ENCODE data around the gene TRHDE.

The TRHDE gene

DNA sequence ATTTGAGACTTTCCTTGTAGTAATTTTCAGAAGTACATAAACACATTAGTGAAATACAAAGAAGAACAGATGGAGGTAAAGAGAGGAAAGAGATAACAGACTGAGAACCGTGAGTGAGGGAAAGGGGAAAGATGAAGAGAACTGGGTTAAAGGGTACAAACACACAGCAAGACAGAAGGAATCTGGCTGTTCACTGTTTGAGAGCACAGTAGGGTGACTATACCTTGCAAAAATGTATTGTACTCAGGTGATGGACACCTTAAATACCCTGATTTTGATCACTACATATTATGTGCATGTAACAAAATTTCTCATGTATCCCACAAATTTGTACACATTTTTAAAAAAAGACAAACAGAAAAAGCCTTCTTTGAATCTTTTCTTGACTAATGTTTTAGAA, 2.7 kb upstream of the TRHDE start:
- Mint-ChIP-seq H3K27me3 (peaks cover 48% of the 10 kb centered on the region), H3K4me1 (peaks cover 5% of the 10 kb centered on the region), H3K36me3 (peaks cover 4% of the 10 kb centered on the region), H3K27ac (no peak overlapping the region), H3K9me3 (no peaks in the 10 kb centered on the region), H3K4me3 (no peak overlapping the region)
- no peak for DNase-seq
- CTCF ChIA-PET, result no interaction called here

DNA sequence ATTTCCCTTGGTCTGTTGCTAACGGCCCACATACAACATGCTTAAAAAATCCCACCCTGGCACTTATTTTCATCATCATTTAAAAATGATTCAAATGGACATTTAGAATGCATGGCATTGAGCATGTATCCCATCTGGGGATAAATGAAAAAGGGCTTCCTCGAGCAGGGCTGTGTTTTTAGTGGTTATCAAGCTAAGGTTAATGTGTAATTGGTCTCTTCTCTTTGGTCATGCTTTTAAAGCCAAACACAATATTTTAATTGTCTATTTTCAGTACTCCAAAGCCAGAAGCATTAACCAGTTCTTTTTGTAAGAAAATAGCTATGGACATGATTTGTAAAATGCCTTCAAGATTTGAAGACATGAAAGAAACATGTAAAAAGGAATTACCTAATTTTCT, 1.9 kb upstream of the TRHDE start:
- no peak overlapping the region for H3K27ac Mint-ChIP-seq
- CTCF ChIA-PET, result no interaction called here
- H3K9me3 Mint-ChIP-seq, result no peaks in the 10 kb centered on the region
- H3K36me3 Mint-ChIP-seq, result peaks cover 4% of the 10 kb centered on the region
- DNase-seq, result no peak
- H3K4me1 Mint-ChIP-seq, result peaks cover 5% of the 10 kb centered on the region
- H3K4me3 Mint-ChIP-seq, result no peak overlapping the region
- peaks cover 56% of the 10 kb centered on the region for H3K27me3 Mint-ChIP-seq

- DNase-seq, result no peak
- Mint-ChIP-seq H3K9me3 (no peaks in the 10 kb centered on the region), H3K27ac (no peak overlapping the region), H3K27me3 (peaks cover 62% of the 10 kb centered on the region), H3K4me3 (no peak overlapping the region), H3K36me3 (peaks cover 4% of the 10 kb centered on the region), H3K4me1 (peaks cover 5% of the 10 kb centered on the region)
- CTCF ChIA-PET, result no interaction called here
Measured at GRCh38 chr12:72270961-72271360, 1.2 kb upstream of the TRHDE start.

- Mint-ChIP-seq H3K27ac (no peak overlapping the region), H3K27me3 (peaks cover 62% of the 10 kb centered on the region), H3K36me3 (peaks cover 4% of the 10 kb centered on the region), H3K9me3 (no peaks in the 10 kb centered on the region), H3K4me1 (peaks cover 5% of the 10 kb centered on the region), H3K4me3 (no peak overlapping the region)
- CTCF ChIA-PET, result interaction anchor here (1.0 kb wide), 1 partner anchor 10 kb away, joined by 3 read pairs; no protein-coding TSS in a partner anchor
- no peak for DNase-seq
Measured at GRCh38 chr12:72271451-72272090, 599 bp upstream of the TRHDE start.

GRCh38 chr12:72272731-72273498, 745 bp downstream of the TRHDE start:
- Mint-ChIP-seq H3K36me3 (peaks cover 4% of the 10 kb centered on the region), H3K4me1 (peaks cover 5% of the 10 kb centered on the region), H3K4me3 (no peak overlapping the region), H3K27ac (no peak overlapping the region), H3K9me3 (no peaks in the 10 kb centered on the region), H3K27me3 (peaks cover 62% of the 10 kb centered on the region)
- DNase-seq, result no peak
- CTCF ChIA-PET, result no interaction called here

GRCh38 chr12:72273499-72273837, 1.3 kb downstream of the TRHDE start:
- Mint-ChIP-seq H3K36me3 (peaks cover 4% of the 10 kb centered on the region), H3K9me3 (no peaks in the 10 kb centered on the region), H3K4me3 (no peak overlapping the region), H3K4me1 (peaks cover 5% of the 10 kb centered on the region), H3K27me3 (peaks cover 62% of the 10 kb centered on the region), H3K27ac (no peak overlapping the region)
- DNase-seq, result no peak
- CTCF ChIA-PET, result no interaction called here

- Mint-ChIP-seq H3K27me3 (peaks cover 62% of the 10 kb centered on the region), H3K4me1 (peaks cover 5% of the 10 kb centered on the region), H3K36me3 (peaks cover 4% of the 10 kb centered on the region), H3K9me3 (no peaks in the 10 kb centered on the region), H3K27ac (no peak overlapping the region), H3K4me3 (no peak overlapping the region)
- CTCF ChIA-PET, result no interaction called here
- DNase-seq, result no peak
Measured at GRCh38 chr12:72273851-72274351, 1.7 kb downstream of the TRHDE start.

GRCh38 chr12:72274931-72275330, 2.8 kb downstream of the TRHDE start:
- CTCF ChIA-PET, result no interaction called here
- H3K27me3 Mint-ChIP-seq, result peaks cover 54% of the 10 kb centered on the region
- H3K4me1 Mint-ChIP-seq, result peaks cover 5% of the 10 kb centered on the region

DNA sequence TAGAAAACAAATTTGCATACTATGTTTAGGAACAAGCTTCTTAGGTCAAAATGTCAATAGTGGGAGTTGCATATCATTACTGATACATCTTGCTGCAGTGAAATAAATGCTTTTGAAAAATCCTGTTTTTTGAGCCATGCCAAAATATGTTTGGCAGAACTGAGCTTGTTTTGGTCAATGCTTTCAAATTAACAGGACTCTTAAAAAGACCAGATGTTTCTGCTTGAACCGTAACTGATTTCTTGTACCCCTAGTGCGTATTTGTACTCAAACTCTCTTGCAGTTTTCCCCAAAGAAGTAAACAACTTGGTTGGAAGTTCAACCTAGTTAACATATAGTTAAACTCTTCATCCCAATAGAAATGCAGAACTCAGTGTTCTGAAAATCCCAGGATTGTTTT, 3.4 kb downstream of the TRHDE start:
- peaks cover 4% of the 10 kb centered on the region for H3K36me3 Mint-ChIP-seq
- H3K9me3 Mint-ChIP-seq, result no peaks in the 10 kb centered on the region
- CTCF ChIA-PET, result no interaction called here
- no peak overlapping the region for H3K4me3 Mint-ChIP-seq
- peaks cover 51% of the 10 kb centered on the region for H3K27me3 Mint-ChIP-seq
- peaks cover 5% of the 10 kb centered on the region for H3K4me1 Mint-ChIP-seq
- no peak for DNase-seq
- H3K27ac Mint-ChIP-seq, result no peak overlapping the region

More at GRCh38 chr12:72274931-72275330, 2.8 kb downstream of the TRHDE start:
- Mint-ChIP-seq H3K27ac (no peak overlapping the region), H3K36me3 (peaks cover 4% of the 10 kb centered on the region), H3K4me3 (no peak overlapping the region), H3K9me3 (no peaks in the 10 kb centered on the region)
- no peak for DNase-seq

DNA sequence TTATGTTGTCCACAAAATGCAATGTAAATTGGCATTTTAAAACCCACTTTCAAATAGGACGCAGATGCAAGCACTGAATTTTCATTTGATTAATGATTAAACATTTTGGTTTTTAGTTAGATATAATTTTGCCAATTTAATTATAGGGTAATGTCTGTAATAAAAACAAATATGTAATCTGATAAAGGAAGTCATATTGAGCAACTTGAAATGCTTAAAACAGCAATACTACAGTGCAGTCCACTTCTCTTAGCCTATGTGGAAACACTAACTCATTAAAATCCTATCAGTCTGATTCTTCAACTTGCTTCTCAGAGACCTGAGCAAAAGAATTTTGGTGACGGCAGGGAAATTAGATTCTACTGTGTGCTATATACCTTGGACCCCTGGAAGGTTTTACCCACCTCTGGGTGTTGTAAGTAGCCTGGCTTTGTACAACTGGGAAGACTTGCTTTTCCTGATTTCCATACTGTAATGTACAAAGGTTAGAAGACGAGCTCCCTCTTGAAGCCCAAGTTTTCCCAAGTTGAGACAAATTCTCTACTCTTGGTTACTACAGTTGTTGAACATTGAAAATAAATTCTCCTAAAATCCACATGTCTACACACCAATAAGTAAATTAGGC, 4.1 kb downstream of the TRHDE start:
- Mint-ChIP-seq H3K9me3 (no peaks in the 10 kb centered on the region), H3K27me3 (peaks cover 45% of the 10 kb centered on the region), H3K36me3 (peaks cover 4% of the 10 kb centered on the region), H3K4me3 (no peak overlapping the region), H3K4me1 (peaks cover 5% of the 10 kb centered on the region), H3K27ac (no peak overlapping the region)
- CTCF ChIA-PET, result no interaction called here
- DNase-seq, result no peak

- Mint-ChIP-seq H3K9me3 (no peaks in the 10 kb centered on the region), H3K4me1 (no peaks in the 10 kb centered on the region), H3K36me3 (peaks cover 4% of the 10 kb centered on the region), H3K4me3 (no peak overlapping the region), H3K27me3 (peaks cover 34% of the 10 kb centered on the region), H3K27ac (no peak overlapping the region)
- CTCF ChIA-PET, result no interaction called here
- no peak for DNase-seq
Measured at GRCh38 chr12:72277415-72277814, 5.2 kb downstream of the TRHDE start.

DNA sequence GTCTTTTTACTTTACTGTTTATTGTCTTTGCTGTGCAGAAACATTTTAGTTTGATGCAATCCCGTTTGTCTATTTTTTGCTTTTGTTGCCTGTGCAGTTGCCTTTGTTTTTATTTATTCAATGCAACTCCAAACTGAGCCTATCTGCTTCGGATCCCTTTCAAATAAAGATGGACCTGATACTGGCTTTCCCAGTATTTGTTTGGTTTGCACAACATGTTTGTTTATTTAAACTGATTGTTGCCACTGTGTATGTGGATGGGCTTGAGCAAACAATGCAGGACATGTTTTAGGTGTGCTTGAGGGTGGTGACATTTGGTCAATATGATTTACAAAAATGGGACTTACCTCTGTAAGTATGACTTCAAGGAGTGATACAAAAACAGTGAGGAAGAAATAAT, 6.7 kb downstream of the TRHDE start:
- no peak for DNase-seq
- Mint-ChIP-seq H3K27ac (no peak overlapping the region), H3K4me1 (no peaks in the 10 kb centered on the region), H3K36me3 (peaks cover under 1% of the 10 kb centered on the region), H3K4me3 (no peak overlapping the region), H3K27me3 (peaks cover 19% of the 10 kb centered on the region), H3K9me3 (no peaks in the 10 kb centered on the region)
- CTCF ChIA-PET, result no interaction called here

DNA sequence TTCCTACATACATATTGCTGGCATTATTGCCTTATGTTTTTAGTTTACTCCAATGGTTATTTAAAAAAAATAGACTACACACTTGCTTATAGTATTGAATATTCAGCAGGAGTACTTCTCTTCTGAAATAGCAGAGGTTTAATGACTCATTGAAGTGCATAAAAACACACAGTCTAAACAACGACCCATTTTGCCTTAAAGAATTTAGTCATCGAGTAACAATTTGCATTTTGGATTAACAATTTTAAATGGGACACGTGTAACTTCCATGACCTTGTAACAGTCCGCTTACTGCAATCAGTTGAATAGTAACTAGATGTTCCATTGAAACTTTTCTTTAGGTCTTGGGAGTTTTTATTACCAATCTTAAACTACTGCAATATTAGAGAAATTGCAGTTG, 9.0 kb downstream of the TRHDE start:
- Mint-ChIP-seq H3K27me3 (no peaks in the 10 kb centered on the region), H3K27ac (no peak overlapping the region), H3K36me3 (no peaks in the 10 kb centered on the region), H3K9me3 (no peaks in the 10 kb centered on the region), H3K4me3 (no peak overlapping the region), H3K4me1 (no peaks in the 10 kb centered on the region)
- CTCF ChIA-PET, result no interaction called here
- DNase-seq, result no peak

- Mint-ChIP-seq H3K4me3 (no peak overlapping the region), H3K36me3 (no peaks in the 10 kb centered on the region)
- CTCF ChIA-PET, result no interaction called here
Measured at GRCh38 chr12:72282721-72283120, 10.6 kb downstream of the TRHDE start.

GRCh38 chr12:72285861-72286260, 13.7 kb downstream of the TRHDE start:
- H3K4me3 Mint-ChIP-seq, result no peak overlapping the region
- no peak for DNase-seq
- H3K4me1 Mint-ChIP-seq, result no peaks in the 10 kb centered on the region
- H3K27me3 Mint-ChIP-seq, result no peaks in the 10 kb centered on the region
- H3K9me3 Mint-ChIP-seq, result no peaks in the 10 kb centered on the region
- no peak overlapping the region for H3K27ac Mint-ChIP-seq
- H3K36me3 Mint-ChIP-seq, result no peaks in the 10 kb centered on the region
- CTCF ChIA-PET, result no interaction called here

More at GRCh38 chr12:72282721-72283120, 10.6 kb downstream of the TRHDE start:
- no peaks in the 10 kb centered on the region for H3K4me1 Mint-ChIP-seq
- no peak for DNase-seq
- H3K27me3 Mint-ChIP-seq, result no peaks in the 10 kb centered on the region
- no peaks in the 10 kb centered on the region for H3K9me3 Mint-ChIP-seq
- H3K27ac Mint-ChIP-seq, result no peak overlapping the region

All from activated naive CD4-positive, alpha-beta T cell treated with anti-CD3 and anti-CD28 coated beads, Interleukin-2, amount 10 ng/mL, durations not matched to agents 7 days and 5 days (primary cell).